Fibroblast of pulmonary artery (primary cell): ENCODE results near the gene ATP8A1.

Source experiments
- DNase-seq: peaks from one replicate; pipeline ENCODE4 v3.0.0-alpha.2; 2010; ENCODE audit warnings: low read depth
- H3K4me3 ChIP-seq: replicated peaks from 2 replicates; pipeline ENCODE4 v1.5.1; 2011; ENCODE audit warnings: low read depth, mild to moderate bottlenecking, control low read depth, low read length, moderate library complexity
- TF ChIP-seq, protein P1 (sequence below): IDR thresholded peaks from 2 replicates; pipeline ENCODE4 v1.5.1; 2011; ENCODE audit warnings: mild to moderate bottlenecking, control low read depth, low read length, inconsistent platforms; ENCODE audit errors: missing control alignments

Gene ATP8A1

DNA sequence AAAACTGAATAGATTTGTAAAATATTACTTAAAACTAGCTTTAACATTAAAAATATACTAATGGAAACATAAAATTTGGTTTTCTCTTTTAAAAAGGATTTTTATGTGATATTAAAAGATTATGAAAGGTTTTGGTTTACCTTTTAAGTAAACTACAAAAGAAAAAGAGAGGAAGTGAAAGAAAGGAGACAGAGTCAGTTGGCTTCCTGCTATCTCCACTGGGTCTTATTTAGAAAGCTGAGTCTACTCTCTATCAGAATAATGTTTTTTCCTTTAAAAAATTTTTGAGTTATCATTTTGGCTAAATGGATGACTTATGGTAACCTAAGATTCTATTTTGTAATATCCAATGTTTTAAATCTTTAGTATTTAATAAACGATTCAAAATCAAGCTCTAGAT lies 21.6 kb upstream of the ATP8A1 start:
- no peak for DNase-seq
- H3K4me3 ChIP-seq = no peak overlapping the region
- TF ChIP-seq, protein P1, sequence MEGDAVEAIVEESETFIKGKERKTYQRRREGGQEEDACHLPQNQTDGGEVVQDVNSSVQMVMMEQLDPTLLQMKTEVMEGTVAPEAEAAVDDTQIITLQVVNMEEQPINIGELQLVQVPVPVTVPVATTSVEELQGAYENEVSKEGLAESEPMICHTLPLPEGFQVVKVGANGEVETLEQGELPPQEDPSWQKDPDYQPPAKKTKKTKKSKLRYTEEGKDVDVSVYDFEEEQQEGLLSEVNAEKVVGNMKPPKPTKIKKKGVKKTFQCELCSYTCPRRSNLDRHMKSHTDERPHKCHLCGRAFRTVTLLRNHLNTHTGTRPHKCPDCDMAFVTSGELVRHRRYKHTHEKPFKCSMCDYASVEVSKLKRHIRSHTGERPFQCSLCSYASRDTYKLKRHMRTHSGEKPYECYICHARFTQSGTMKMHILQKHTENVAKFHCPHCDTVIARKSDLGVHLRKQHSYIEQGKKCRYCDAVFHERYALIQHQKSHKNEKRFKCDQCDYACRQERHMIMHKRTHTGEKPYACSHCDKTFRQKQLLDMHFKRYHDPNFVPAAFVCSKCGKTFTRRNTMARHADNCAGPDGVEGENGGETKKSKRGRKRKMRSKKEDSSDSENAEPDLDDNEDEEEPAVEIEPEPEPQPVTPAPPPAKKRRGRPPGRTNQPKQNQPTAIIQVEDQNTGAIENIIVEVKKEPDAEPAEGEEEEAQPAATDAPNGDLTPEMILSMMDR = no peak

DNA sequence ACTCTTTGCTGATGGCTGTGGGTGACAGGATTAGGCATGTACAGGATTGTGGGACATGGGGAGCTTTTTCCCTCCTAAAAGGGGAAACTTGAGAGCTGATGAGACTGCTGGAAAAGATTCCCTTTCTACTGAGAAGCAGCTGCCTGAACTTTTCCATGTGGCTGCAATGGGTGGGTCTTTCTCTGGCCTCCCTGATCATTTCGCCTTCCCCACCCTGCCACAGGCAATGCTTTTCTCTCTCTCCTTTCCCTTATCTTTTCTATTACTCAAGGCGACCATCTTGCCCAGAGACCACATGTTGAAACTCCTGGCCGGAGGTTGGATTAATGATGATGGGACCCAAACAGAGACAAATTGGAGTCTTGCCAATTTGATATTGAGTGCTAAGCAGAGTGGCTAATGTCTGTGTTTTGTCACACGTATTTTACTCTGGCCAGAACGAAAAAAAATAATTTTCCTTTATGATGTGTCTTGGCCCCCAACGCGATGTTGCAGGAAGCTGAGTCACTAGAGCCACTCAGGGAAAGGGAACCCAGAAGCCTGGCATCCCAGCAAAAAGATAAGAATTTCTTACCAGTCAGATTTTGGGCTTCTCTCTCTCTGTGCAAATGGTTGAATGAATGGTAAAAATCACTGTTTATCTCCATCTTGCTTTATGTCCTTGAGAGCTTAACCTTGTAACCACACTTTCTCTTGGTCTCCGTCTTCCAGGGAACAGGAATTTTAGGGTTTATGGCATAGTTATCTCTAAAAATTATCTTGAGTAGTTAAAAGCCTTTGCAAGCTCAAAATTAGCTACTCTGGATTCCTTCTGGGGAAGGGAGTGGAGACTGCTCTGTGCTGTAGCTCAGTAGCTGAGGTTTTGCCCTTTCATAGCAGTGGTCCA lies 19.4 kb upstream of the ATP8A1 start:
- H3K4me3 ChIP-seq = no peak overlapping the region
- TF ChIP-seq, protein P1 = no peak
- no peak for DNase-seq

DNA sequence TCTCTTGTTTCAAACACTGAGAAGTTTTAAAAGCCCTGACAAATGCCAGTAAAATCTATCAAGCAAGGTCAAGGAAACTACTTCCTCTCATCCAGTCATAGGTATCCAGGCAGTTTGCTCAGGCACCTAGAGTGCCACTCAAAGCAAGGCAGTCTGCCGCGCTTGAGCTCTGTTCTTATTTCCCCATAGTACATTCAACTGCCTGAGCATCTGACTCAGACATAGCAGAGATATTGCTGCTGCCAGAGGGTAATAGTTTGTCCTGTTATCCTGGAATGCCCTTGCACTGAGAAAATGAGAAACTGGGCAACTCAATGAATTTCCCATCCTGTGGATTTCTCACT lies 16.1 kb upstream of the ATP8A1 start:
- TF ChIP-seq, protein P1 = no peak
- DNase-seq = peak; percentile 60
- no peak overlapping the region for H3K4me3 ChIP-seq

DNA sequence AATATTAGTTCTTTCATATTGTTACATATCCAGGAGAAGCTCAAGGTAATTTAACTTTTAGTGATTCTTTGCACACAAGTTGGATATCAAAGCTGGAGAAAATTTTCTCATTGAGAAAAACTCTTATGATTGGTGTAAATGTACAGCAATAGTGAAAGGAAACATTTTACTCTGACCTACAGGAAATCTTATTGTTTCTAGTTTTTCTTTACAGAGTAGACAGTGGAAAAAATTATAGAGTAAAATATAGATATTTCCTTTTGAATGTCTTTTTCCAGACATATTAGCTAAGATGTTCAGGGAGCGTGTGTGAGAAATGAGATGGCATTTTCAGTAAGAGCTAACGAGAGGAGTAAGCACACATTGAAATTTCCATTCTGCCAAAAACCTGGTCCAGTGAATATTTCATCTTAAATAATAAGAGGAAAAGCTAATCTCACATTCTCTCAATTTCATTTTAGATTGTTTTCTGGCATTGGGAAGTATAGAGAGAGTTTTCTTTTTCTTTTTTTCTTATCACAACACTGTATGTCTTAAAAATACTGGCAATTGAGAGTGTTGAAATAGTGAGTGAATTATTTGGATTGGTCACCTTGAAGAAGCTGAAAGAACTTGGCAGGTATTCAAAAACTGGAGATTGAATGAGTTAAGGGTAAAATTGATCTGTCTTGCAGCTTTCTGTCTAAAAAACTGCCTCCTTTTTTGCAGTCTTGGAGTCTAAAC lies 15.6 kb upstream of the ATP8A1 start:
- peak; percentile 18 for DNase-seq
- TF ChIP-seq, protein P1 = no peak
- no peak overlapping the region for H3K4me3 ChIP-seq

DNA sequence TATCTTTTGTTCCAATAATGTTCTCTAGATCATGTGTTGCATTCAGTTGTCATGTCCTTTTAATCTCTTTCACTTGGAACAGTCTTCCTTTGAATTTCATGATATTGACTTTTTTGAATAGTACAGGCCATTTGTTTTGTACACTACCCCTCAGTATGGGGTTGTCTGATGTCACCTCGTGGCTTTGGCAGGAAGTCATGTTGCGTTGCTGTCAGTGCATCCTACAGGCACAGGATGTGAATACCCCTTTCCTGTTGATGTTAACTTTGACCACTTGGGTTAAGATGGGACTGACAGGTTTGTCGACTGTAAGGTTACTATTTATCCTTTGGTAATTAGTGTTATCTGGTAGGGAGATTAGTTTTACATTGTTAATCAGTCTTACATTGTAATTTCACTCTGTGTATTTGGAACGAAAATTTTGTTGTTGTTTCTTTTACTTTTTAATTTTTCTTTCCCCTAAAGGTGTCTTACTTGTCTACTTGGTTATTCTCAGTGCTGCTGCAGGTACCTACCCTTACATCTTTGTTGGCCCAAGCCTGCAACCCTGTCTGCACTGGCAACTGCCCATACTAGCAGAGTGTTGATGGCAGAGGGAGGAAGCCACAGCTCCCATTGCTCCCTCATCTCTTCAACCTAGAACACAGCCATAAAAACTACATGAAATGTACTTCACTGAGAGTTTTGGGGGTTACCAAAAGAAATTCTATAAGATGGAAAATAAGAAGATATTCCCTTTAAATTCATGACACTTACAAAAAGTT lies 14.7 kb upstream of the ATP8A1 start:
- no peak overlapping the region for H3K4me3 ChIP-seq
- DNase-seq = no peak
- TF ChIP-seq, protein P1 = no peak

DNA sequence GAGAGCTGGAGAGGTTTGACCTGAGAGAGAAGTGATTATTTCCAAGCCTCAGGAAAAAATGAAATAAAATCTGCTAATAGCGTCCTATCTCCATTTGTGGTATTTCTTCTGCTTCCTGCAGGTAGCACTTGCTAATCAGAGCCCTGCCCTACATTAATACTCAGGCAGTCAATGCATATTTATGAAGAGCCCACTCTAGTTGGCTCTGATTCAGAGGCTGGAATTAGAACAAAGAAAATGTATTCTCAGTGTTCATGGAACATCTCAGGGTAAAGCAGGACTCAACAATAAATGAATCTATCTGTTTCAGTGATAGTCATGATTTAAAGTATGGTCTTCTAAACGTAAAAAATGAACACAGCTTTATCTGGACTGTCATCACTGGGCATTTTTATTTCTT lies 1.4 kb upstream of the ATP8A1 start:
- DNase-seq = no peak
- TF ChIP-seq, protein P1 = no peak
- H3K4me3 ChIP-seq = no peak overlapping the region
